Endothelial cell of umbilical vein (primary cell): ENCODE data around the gene SLC9A3. TPM values are rescaled to one million over a fixed set of nuclear protein-coding genes. Genes with fewer than 3 reads are reported as not detected.

Experiments
- BruUV-seq: library from RNA; stranded (reverse); fragments of 400-500 nt; replicated peaks from 2 replicates; lab custom pipeline; 2021; lab: Mats Ljungman, UMichigan
- CTCF ChIA-PET: fragments of 300-600, 350-600 bp; sonication (Branson Sonifier 250); formaldehyde crosslinking; loops from one replicate; lab custom pipeline; 2021; ENCODE audit warnings: antibody characterized with exemption, inconsistent platforms; lab: Charles Lee
- POLR2A ChIA-PET: fragments of 300-600, 350-600 bp; sonication (Branson Sonifier 250); formaldehyde crosslinking; loops from one replicate; lab custom pipeline; 2021; ENCODE audit warnings: antibody characterized with exemption, inconsistent platforms; lab: Charles Lee
- DNase-seq: peaks from one replicate; pipeline ENCODE4 v3.0.0-alpha.2; 2011; ENCODE audit warnings: low read depth, low spot score
- FAIRE-seq: peaks from 2 replicates; lab custom pipeline; 2011; peaks lifted over from hg19 to GRCh38; lab: Jason Lieb, UNC
- H2AFZ ChIP-seq: 2 replicates; pipeline ENCODE4 v1.6.0; 2012; ENCODE audit warnings: low read depth, low read length, control low read depth, inconsistent platforms
- H3K27ac ChIP-seq: 2 replicates; pipeline ENCODE4 v1.5.1; 2011; ENCODE audit warnings: low read depth, mild to moderate bottlenecking, control low read depth, low read length, moderate library complexity; ENCODE audit not compliant: insufficient read depth
- H3K27me3 ChIP-seq, 2 experiments: 2 replicates each; pipeline versions ENCODE4 v1.6.0 to v1.6.1; 2011; ENCODE audit warnings: low read length in 2 of 2, mixed read lengths in 1 of 2; ENCODE audit not compliant: control insufficient read depth in 2 of 2, insufficient read depth in 2 of 2
- H3K36me3 ChIP-seq, 2 experiments: 2 replicates in 1 of 2; 3 replicates in 1 of 2; pipeline ENCODE4 v1.5.1; 2011; ENCODE audit warnings: low read length in 2 of 2, mild to moderate bottlenecking in 1 of 2, moderate library complexity in 1 of 2; ENCODE audit not compliant: control insufficient read depth in 2 of 2, insufficient read depth in 2 of 2; ENCODE audit errors: extremely low read depth in 1 of 2
- H3K4me1 ChIP-seq: 3 replicates; pipeline ENCODE4 v1.5.1; 2011; ENCODE audit warnings: mild to moderate bottlenecking, low read length; ENCODE audit not compliant: control insufficient read depth, insufficient read depth; ENCODE audit errors: extremely low read depth
- H3K4me2 ChIP-seq: 2 replicates; pipeline ENCODE4 v1.6.1; 2011; ENCODE audit warnings: low read length, control low read depth, mixed read lengths; ENCODE audit not compliant: insufficient read depth
- H3K4me3 ChIP-seq, 3 experiments: fragments of 200-600 bp in 1 of 3; sonication (generic), shearing (Covaris generic) in 1 of 3; replicated peaks in 1 of 3; 2 replicates each; pipeline ENCODE4 v1.5.1; 2011 to 2016; ENCODE audit warnings: control low read depth in 3 of 3, low read length in 3 of 3, mild to moderate bottlenecking in 2 of 3, inconsistent platforms in 1 of 3, low read depth in 1 of 3, moderate library complexity in 1 of 3; ENCODE audit not compliant: insufficient read depth in 1 of 3
- H3K79me2 ChIP-seq: 2 replicates; pipeline ENCODE4 v1.6.0; 2012; ENCODE audit warnings: low read length, inconsistent platforms; ENCODE audit not compliant: control insufficient read depth, insufficient read depth
- H3K9ac ChIP-seq: replicated peaks from 2 replicates; pipeline ENCODE3; 2011; ENCODE audit warnings: low read length, control low read depth; ENCODE audit not compliant: insufficient read depth; ENCODE audit errors: extremely low read depth
- H3K9me1 ChIP-seq: replicated peaks from 3 replicates; pipeline ENCODE4 v1.6.0; 2011; ENCODE audit warnings: mild to moderate bottlenecking, low read length; ENCODE audit not compliant: control insufficient read depth, insufficient read depth; ENCODE audit errors: extremely low read depth
- H3K9me3 ChIP-seq: replicated peaks from 2 replicates; pipeline ENCODE4 v1.5.1; 2012; ENCODE audit warnings: low read length, inconsistent platforms; ENCODE audit not compliant: control insufficient read depth, insufficient read depth
- H4K20me1 ChIP-seq: replicated peaks from 2 replicates; pipeline ENCODE3; 2011; ENCODE audit warnings: mild to moderate bottlenecking, low read length; ENCODE audit not compliant: control insufficient read depth, insufficient read depth; ENCODE audit errors: extremely low read depth
- EZH2 ChIP-seq: IDR thresholded peaks from 2 replicates; pipeline ENCODE4 v1.6.1; 2012; ENCODE audit warnings: borderline replicate concordance, low read depth, mild to moderate bottlenecking, moderate library complexity, low read length, inconsistent platforms; ENCODE audit not compliant: severe bottlenecking
- FOS ChIP-seq: IDR thresholded peaks from 2 replicates; pipeline ENCODE4 v1.6.1; 2011; ENCODE audit warnings: mild to moderate bottlenecking, low read length, moderate library complexity, borderline replicate concordance; ENCODE audit not compliant: insufficient read depth
- GATA2 ChIP-seq: IDR thresholded peaks from 2 replicates; pipeline ENCODE4 v1.7.0; 2011; ENCODE audit warnings: low read depth, mild to moderate bottlenecking, moderate library complexity, mixed read lengths, low read length; ENCODE audit not compliant: insufficient read length, insufficient read depth
- JUN ChIP-seq: IDR thresholded peaks from 2 replicates; pipeline ENCODE4 v1.6.1; 2011; ENCODE audit warnings: borderline replicate concordance, low read depth; ENCODE audit not compliant: insufficient read length, insufficient read depth
- MYC ChIP-seq: IDR thresholded peaks from one replicate; pipeline ENCODE4 v1.6.1; 2011; ENCODE audit warnings: mild to moderate bottlenecking, low read depth, low read length
- POLR2A ChIP-seq: IDR thresholded peaks from 2 replicates; pipeline ENCODE4 v1.6.1; 2012; ENCODE audit warnings: low read depth, mild to moderate bottlenecking, control low read depth, low read length
- POLR2AphosphoS5 ChIP-seq: IDR thresholded peaks from 2 replicates; pipeline ENCODE4 v1.6.1; 2012; ENCODE audit warnings: low read depth, mild to moderate bottlenecking, control low read depth, low read length, moderate library complexity; ENCODE audit not compliant: insufficient read depth
- dilution Hi-C: fragments of 300-500 bp; cut with MboI; formaldehyde crosslinking; loops from one replicate; pipeline ENCODE4 v1.15.0; 2019; ENCODE audit warnings: low sequenced_read_pairs; ENCODE audit not compliant: extremely low pct_ligation_motif_present
- intact Hi-C: fragments of 100-400 bp; cut with micrococcal nuclease; formaldehyde crosslinking; loops from one replicate; pipeline ENCODE4 v1.10.0; 2022
- polyA plus RNA-seq, 4 experiments: library from polyadenylated mRNA; depleted of rRNA in 3 of 4; stranded (reverse) in 3 of 4; unstranded in 1 of 4; fragments of >200 nt; gene quantifications; 2 replicates each; pipeline versions ENCODE4 v1.2.1 to v1.2.3, GENCODE V29; 2011 to 2012; ENCODE audit warnings: missing spikeins in 1 of 4
- total RNA-seq: library from RNA; stranded (reverse); gene quantifications from 2 replicates; pipeline ENCODE4 v1.2.3, GENCODE V29; 2021
- TF ChIP-seq, protein P1 (sequence below): IDR thresholded peaks from 2 replicates; pipeline ENCODE4 v1.6.1; 2011; ENCODE audit not compliant: insufficient read depth, insufficient read length
- TF ChIP-seq, protein P2 (sequence below), 2 donors: IDR thresholded peaks; 1 replicate in 1 of 2; 2 replicates in 1 of 2; pipeline ENCODE4 v1.5.1; 2011; ENCODE audit warnings: low read length in 2 of 2, mild to moderate bottlenecking in 2 of 2, moderate library complexity in 2 of 2, control low read depth in 1 of 2, inconsistent platforms in 1 of 2, low read depth in 1 of 2; ENCODE audit not compliant: insufficient read depth in 1 of 2; ENCODE audit errors: extremely low read depth in 1 of 2

SLC9A3 gene
- total and polyA plus RNA-seq, 2 donors (not counting 3 experiments of a cell fraction or from before 2014, with no cell fraction given), result 0.79 to 0.82 TPM

DNA sequence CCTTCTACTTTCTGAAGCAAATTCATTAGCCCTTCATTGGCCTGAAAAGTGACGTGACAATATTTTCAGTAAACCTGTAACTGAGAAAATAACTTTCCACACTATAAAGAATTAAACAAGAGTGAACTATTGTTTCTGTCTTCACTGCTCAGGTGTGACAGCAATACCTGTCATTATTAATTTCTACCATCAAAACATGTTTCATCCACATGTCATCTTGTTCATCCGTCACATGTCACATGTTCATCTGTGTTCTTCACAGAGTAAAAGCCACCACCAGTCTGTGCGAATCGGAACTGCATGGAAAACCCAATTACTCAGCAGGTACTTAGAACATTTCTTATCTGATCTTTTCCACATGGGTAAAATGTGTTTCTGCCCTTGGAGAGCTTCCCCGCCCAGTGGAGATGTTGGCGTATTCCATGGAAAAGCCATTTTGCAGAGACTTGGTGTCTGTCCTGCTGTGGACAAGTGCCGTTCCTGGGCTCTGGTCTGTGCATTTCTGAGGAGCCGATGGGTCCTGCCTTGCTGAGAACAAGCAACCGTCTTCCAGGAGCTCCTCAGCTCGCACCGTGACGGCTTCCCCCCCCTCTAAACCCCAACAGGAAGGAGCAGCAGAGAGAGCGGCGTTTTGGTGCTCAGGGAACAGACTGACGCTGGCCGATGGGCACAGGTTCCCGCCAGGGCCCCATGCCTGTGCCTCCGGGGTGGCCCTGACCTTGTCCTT lies 91.9 kb downstream of the SLC9A3 start:
- H3K79me2 ChIP-seq, result no peaks in the 10 kb centered on the region
- H3K27ac ChIP-seq, result no peak overlapping the region
- no peaks in the 10 kb centered on the region for H4K20me1 ChIP-seq
- FAIRE-seq, result no peak
- no peaks in the 10 kb centered on the region for H3K9me3 ChIP-seq
- intact Hi-C loops (no loop called here), dilution Hi-C loops (no loop called here)
- no peak overlapping the region for H3K9ac ChIP-seq
- H3K9me1 ChIP-seq, result no peaks in the 10 kb centered on the region
- no peak for DNase-seq
- no peak overlapping the region for H3K4me2 ChIP-seq
- BruUV-seq, result no TSS peak
- TF ChIP-seq, protein P1, sequence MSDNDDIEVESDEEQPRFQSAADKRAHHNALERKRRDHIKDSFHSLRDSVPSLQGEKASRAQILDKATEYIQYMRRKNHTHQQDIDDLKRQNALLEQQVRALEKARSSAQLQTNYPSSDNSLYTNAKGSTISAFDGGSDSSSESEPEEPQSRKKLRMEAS, result no peak
- TF ChIP-seq POLR2AphosphoS5, result no peak
- no peak for TF ChIP-seq FOS
- TF ChIP-seq JUN, result no peak
- TF ChIP-seq GATA2, result no peak
- no peak for TF ChIP-seq EZH2
- TF ChIP-seq, protein P2, sequence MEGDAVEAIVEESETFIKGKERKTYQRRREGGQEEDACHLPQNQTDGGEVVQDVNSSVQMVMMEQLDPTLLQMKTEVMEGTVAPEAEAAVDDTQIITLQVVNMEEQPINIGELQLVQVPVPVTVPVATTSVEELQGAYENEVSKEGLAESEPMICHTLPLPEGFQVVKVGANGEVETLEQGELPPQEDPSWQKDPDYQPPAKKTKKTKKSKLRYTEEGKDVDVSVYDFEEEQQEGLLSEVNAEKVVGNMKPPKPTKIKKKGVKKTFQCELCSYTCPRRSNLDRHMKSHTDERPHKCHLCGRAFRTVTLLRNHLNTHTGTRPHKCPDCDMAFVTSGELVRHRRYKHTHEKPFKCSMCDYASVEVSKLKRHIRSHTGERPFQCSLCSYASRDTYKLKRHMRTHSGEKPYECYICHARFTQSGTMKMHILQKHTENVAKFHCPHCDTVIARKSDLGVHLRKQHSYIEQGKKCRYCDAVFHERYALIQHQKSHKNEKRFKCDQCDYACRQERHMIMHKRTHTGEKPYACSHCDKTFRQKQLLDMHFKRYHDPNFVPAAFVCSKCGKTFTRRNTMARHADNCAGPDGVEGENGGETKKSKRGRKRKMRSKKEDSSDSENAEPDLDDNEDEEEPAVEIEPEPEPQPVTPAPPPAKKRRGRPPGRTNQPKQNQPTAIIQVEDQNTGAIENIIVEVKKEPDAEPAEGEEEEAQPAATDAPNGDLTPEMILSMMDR (IDR thresholded peaks at IDR 0.05; ENCODE audit: extremely low read depth in 1 of 2, insufficient read depth in 1 of 2, low read depth in 1 of 2, low read length in 2 of 2), result no peak
- no peak for TF ChIP-seq POLR2A
- TF ChIP-seq MYC, result no peak
- CTCF ChIA-PET, result interaction anchor here (0.6 to 7.1 kb wide), 7 partner anchors 21 to 244 kb away, joined by 3 to 94 read pairs (median 4); partner anchors contain the start of gene AHRR
- H2AFZ ChIP-seq, result no peak overlapping the region
- POLR2A ChIA-PET, result no interaction called here
- H3K4me3 ChIP-seq, result no peak overlapping the region
- H3K4me1 ChIP-seq, result no peaks in the 10 kb centered on the region
- H3K36me3 ChIP-seq, result no peaks in the 10 kb centered on the region
- no peaks in the 10 kb centered on the region for H3K27me3 ChIP-seq
